ENCODE results near the gene GALK1.

GALK1 gene

DNA sequence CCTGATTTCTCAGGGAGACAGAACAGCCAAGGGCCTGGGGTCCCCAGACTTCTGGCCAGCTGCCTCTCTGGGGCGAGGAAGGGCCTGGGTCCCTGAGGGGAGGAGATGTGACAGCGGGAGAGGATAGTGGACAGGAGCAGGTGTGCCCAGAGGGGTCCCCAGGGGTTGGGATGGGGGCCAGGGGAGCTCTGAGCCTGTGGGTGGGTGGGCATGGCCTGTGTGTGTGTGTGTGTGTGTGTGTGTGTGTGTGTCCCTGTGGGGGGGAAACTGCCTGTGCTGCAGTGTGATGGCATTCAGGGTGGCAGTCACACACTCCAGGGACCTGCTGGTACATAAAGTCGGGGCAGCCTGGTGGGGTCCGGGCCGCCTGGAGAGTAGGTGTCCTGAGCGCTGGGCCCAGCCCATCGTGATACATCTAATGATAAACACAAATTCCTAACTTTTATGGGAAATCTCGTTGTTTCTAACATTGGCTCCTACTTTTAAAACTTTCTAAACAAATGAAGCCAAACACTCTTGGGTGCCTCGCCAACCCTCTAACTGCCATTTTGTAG, 42.4 kb downstream of the GALK1 start:
- Histone ChIP-seq H3K27ac (ENCODE audit: low read depth, low read length, poor library complexity, severe bottlenecking) (no peak overlapping the region), H3K4me1 (ENCODE audit: insufficient read depth, low read length, severe bottlenecking) (peaks cover 5% of the 10 kb centered on the region), H3K9ac (ENCODE audit: low read length) (no peak overlapping the region), H3K9me2 (ENCODE audit: low read depth, low read length) (no peaks in the 10 kb centered on the region), H3F3A (ENCODE audit: insufficient read depth, low read length) (no peaks in the 10 kb centered on the region), H3K4me3 (ENCODE audit: low read depth, low read length, poor library complexity, severe bottlenecking) (no peak overlapping the region), H3K79me2 (ENCODE audit: insufficient read depth, low read length) (no peaks in the 10 kb centered on the region), H3K9me3 (ENCODE audit: low read length) (no peaks in the 10 kb centered on the region), H2AFZ (ENCODE audit: low read length) (no peak overlapping the region), H3K27me3 (ENCODE audit: insufficient read depth, low read length) (peaks cover 7% of the 10 kb centered on the region; the same call in 1 of the 2 replicates), H4K20me1 (ENCODE audit: insufficient read depth, low read length) (no peaks in the 10 kb centered on the region), H3K4me2 (ENCODE audit: low read length) (no peak overlapping the region), H3K36me3 (ENCODE audit: insufficient read depth, low read length) (no peaks in the 10 kb centered on the region)
- TF ChIP-seq CTCF (IDR thresholded peaks at IDR 0.05; ENCODE audit: low read length) (no peak), EZH2 (IDR thresholded peaks at IDR 0.05; ENCODE audit: borderline replicate concordance, low read length) (no peak)

- Histone ChIP-seq H3K9me3 (ENCODE audit: low read length) (no peaks in the 10 kb centered on the region), H3K4me2 (ENCODE audit: low read length) (no peak overlapping the region), H3K27me3 (ENCODE audit: insufficient read depth, low read length) (peaks cover 9% of the 10 kb centered on the region; the same call in 1 of the 2 replicates), H3K9ac (ENCODE audit: low read length) (no peak overlapping the region), H3K4me3 (ENCODE audit: low read depth, low read length, poor library complexity, severe bottlenecking) (no peak overlapping the region), H3K9me2 (ENCODE audit: low read depth, low read length) (no peaks in the 10 kb centered on the region), H3K36me3 (ENCODE audit: insufficient read depth, low read length) (no peaks in the 10 kb centered on the region), H2AFZ (ENCODE audit: low read length) (no peak overlapping the region), H3K27ac (ENCODE audit: low read depth, low read length, poor library complexity, severe bottlenecking) (no peak overlapping the region), H3F3A (ENCODE audit: insufficient read depth, low read length) (no peaks in the 10 kb centered on the region), H4K20me1 (ENCODE audit: insufficient read depth, low read length) (no peaks in the 10 kb centered on the region), H3K4me1 (ENCODE audit: insufficient read depth, low read length, severe bottlenecking) (peaks cover 5% of the 10 kb centered on the region), H3K79me2 (ENCODE audit: insufficient read depth, low read length) (no peaks in the 10 kb centered on the region)
- no peak for TF ChIP-seq CTCF (IDR thresholded peaks at IDR 0.05; ENCODE audit: low read length)
Observed at GRCh38 chr17:75722076-75722475, 42.9 kb downstream of the GALK1 start.

DNA sequence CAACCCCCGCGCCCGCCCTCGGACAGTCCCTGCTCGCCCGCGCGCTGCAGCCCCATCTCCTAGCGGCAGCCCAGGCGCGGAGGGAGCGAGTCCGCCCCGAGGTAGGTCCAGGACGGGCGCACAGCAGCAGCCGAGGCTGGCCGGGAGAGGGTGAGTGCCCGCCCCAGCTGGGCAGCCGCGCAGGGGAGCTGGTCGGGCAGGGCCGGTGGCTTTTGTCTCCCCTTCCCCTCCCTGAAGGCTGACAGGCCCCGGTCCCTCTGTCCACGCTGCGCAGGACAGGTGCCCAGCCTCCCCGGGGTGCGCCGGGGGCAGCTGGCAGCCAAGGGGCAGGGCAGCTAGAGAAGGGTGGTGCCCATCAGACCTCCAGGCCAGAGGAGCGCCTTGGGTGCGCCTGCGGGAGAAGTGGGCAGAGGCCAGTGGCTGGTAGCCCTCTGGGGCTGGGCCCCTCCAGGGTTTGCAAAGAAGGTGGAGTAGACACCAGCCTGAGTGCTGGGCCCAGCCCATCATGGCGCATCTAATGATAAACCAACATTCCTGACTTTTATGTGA, 43.5 kb downstream of the GALK1 start:
- Histone ChIP-seq H3K79me2 (ENCODE audit: insufficient read depth, low read length) (no peaks in the 10 kb centered on the region), H3K4me2 (ENCODE audit: low read length) (peak overlapping the region; percentile 80), H2AFZ (ENCODE audit: low read length) (no peak overlapping the region), H3K27me3 (ENCODE audit: insufficient read depth, low read length) (peaks cover 9% of the 10 kb centered on the region; the same call in 1 of the 2 replicates), H3K4me1 (ENCODE audit: insufficient read depth, low read length, severe bottlenecking) (peaks cover 5% of the 10 kb centered on the region), H3K4me3 (ENCODE audit: low read depth, low read length, poor library complexity, severe bottlenecking) (peak overlapping the region; percentile 62), H3K36me3 (ENCODE audit: insufficient read depth, low read length) (no peaks in the 10 kb centered on the region), H3K9ac (ENCODE audit: low read length) (no peak overlapping the region; the same call in 1 of the 2 replicates), H3F3A (ENCODE audit: insufficient read depth, low read length) (no peaks in the 10 kb centered on the region), H3K9me2 (ENCODE audit: low read depth, low read length) (no peaks in the 10 kb centered on the region), H3K27ac (ENCODE audit: low read depth, low read length, poor library complexity, severe bottlenecking) (no peak overlapping the region), H4K20me1 (ENCODE audit: insufficient read depth, low read length) (no peaks in the 10 kb centered on the region), H3K9me3 (ENCODE audit: low read length) (no peaks in the 10 kb centered on the region)
- TF ChIP-seq EZH2 (IDR thresholded peaks at IDR 0.05; ENCODE audit: borderline replicate concordance, low read length) = no peak
- TF ChIP-seq CTCF (IDR thresholded peaks at IDR 0.05; ENCODE audit: low read length) = no peak
